H1 (cell line): Measurements from ENCODE around the gene MRPL45. TPM values are rescaled to one million over a fixed set of nuclear protein-coding genes. Genes with fewer than 3 reads are reported as not detected.
A peak's percentile ranks its signal among the peaks of the same experiment; 100 is the strongest.

ENCODE experiments used
- CTCF ChIA-PET: fragments of 300-600 bp; sonication (Branson Sonifier 250); formaldehyde crosslinking; loops from one replicate; lab custom pipeline; 2021; ENCODE audit not compliant: partially characterized antibody; lab: Charles Lee
- POLR2A ChIA-PET: fragments of 300-600 bp; sonication (Branson Sonifier 250); formaldehyde crosslinking; loops from one replicate; lab custom pipeline; 2021; ENCODE audit warnings: inconsistent platforms; ENCODE audit not compliant: partially characterized antibody; lab: Charles Lee
- DNase-seq, 2 experiments: peaks; one replicate each; pipeline versions ENCODE4 v3.0.0 to v3.0.0-alpha.2; 2010 to 2022; ENCODE audit warnings: low spot score in 2 of 2, low read depth in 1 of 2, mixed read lengths in 1 of 2
- FAIRE-seq: peaks from 2 replicates; lab custom pipeline; 2011; peaks lifted over from hg19 to GRCh38; lab: Jason Lieb, UNC
- H2AFZ ChIP-seq: 2 replicates; pipeline ENCODE4 v1.8.1; 2012; ENCODE audit warnings: low read length, inconsistent platforms
- H2AK5ac ChIP-seq: 2 replicates; pipeline ENCODE4 v1.6.1; 2013; ENCODE audit warnings: low read depth, low read length
- H2BK120ac ChIP-seq: replicated peaks from 2 replicates; pipeline ENCODE3; 2013; ENCODE audit warnings: low read depth, low read length, inconsistent platforms
- H2BK12ac ChIP-seq: 2 replicates; pipeline ENCODE4 v1.6.1; 2013; ENCODE audit warnings: low read depth, low read length
- H2BK15ac ChIP-seq: 2 replicates; pipeline ENCODE4 v1.6.1; 2013; ENCODE audit warnings: low read length
- H2BK20ac ChIP-seq: 2 replicates; pipeline ENCODE4 v1.6.1; 2013; ENCODE audit warnings: low read length
- H2BK5ac ChIP-seq: 2 replicates; pipeline ENCODE4 v1.6.1; 2013; ENCODE audit warnings: low read depth, low read length
- H3K14ac ChIP-seq: 2 replicates; pipeline ENCODE4 v1.6.1; 2013; ENCODE audit warnings: inconsistent platforms; ENCODE audit not compliant: insufficient read length
- H3K18ac ChIP-seq: 2 replicates; pipeline ENCODE4 v1.6.1; 2013; ENCODE audit warnings: low read length; ENCODE audit errors: extremely low read depth
- H3K23ac ChIP-seq: 2 replicates; pipeline ENCODE4 v1.6.1; 2013; ENCODE audit warnings: inconsistent platforms; ENCODE audit not compliant: insufficient read length
- H3K23me2 ChIP-seq: 2 replicates; pipeline ENCODE4 v1.6.1; 2013; ENCODE audit warnings: low read depth, low read length
- H3K27ac ChIP-seq: 2 replicates; pipeline ENCODE4 v1.6.1; 2011; ENCODE audit warnings: low read depth, low read length, inconsistent platforms
- H3K27me3 ChIP-seq, 4 experiments: replicated peaks in 1 of 4; 1 replicate in 1 of 4; 2 replicates in 3 of 4; pipeline versions ENCODE4 v1.6.1 to v1.8.1; 2011 to 2013; ENCODE audit warnings: low read length in 3 of 4, mild to moderate bottlenecking in 3 of 4, inconsistent platforms in 2 of 4, mixed read lengths in 2 of 4, moderate library complexity in 1 of 4; ENCODE audit not compliant: control insufficient read depth in 3 of 4, insufficient read depth in 3 of 4; ENCODE audit errors: extremely low read depth in 1 of 4
- H3K36me3 ChIP-seq, 4 experiments: 2 replicates each; pipeline versions ENCODE4 v1.6.1 to v1.8.1; 2011 to 2013; ENCODE audit warnings: mild to moderate bottlenecking in 4 of 4, low read length in 3 of 4, moderate library complexity in 2 of 4, control low read depth in 1 of 4, inconsistent platforms in 1 of 4; ENCODE audit not compliant: insufficient read depth in 4 of 4, control insufficient read depth in 2 of 4
- H3K4ac ChIP-seq: replicated peaks from 2 replicates; pipeline ENCODE3; 2013; ENCODE audit warnings: low read length, low read depth, mixed read lengths, inconsistent platforms; ENCODE audit not compliant: insufficient read length
- H3K4me1 ChIP-seq, 4 experiments: replicated peaks in 1 of 4; 1 replicate in 1 of 4; 2 replicates in 3 of 4; pipeline versions ENCODE4 v1.6.1 to v1.8.1; 2011 to 2013; ENCODE audit warnings: low read length in 3 of 4, inconsistent platforms in 2 of 4, mixed read lengths in 1 of 4; ENCODE audit not compliant: insufficient read depth in 4 of 4, control insufficient read depth in 3 of 4
- H3K4me2 ChIP-seq, 2 experiments: 2 replicates each; pipeline versions ENCODE4 v1.6.1 to v1.8.1; 2011 to 2013; ENCODE audit warnings: low read depth in 2 of 2, low read length in 2 of 2, control low read depth in 1 of 2, inconsistent platforms in 1 of 2, mild to moderate bottlenecking in 1 of 2; ENCODE audit not compliant: insufficient read depth in 1 of 2
- H3K4me3 ChIP-seq, 4 experiments: fragments of 200-600, 300-600 bp in 1 of 4; sonication (generic), shearing (Covaris generic), sonication (Bioruptor Twin) in 1 of 4; 2 replicates each; pipeline versions ENCODE4 v1.5.1 to v1.8.1; 2011 to 2016; ENCODE audit warnings: low read length in 4 of 4, low read depth in 3 of 4, control low read depth in 2 of 4, inconsistent platforms in 2 of 4, mild to moderate bottlenecking in 2 of 4, mixed read lengths in 1 of 4, moderate library complexity in 1 of 4; ENCODE audit not compliant: insufficient read depth in 2 of 4; ENCODE audit errors: extremely low read depth in 1 of 4
- H3K56ac ChIP-seq: replicated peaks from 2 replicates; pipeline ENCODE3; 2013; ENCODE audit warnings: low read depth, mild to moderate bottlenecking, mixed read lengths, low read length, inconsistent platforms; ENCODE audit not compliant: insufficient read length
- H3K79me1 ChIP-seq: 2 replicates; pipeline ENCODE4 v1.6.1; 2013; ENCODE audit warnings: low read depth, low read length, control low read depth
- H3K79me2 ChIP-seq, 2 experiments: 2 replicates each; pipeline versions ENCODE4 v1.6.1 to v1.8.1; 2012 to 2013; ENCODE audit warnings: low read length in 2 of 2, mild to moderate bottlenecking in 2 of 2, inconsistent platforms in 1 of 2; ENCODE audit not compliant: insufficient read depth in 2 of 2, control insufficient read depth in 1 of 2
- H3K9ac ChIP-seq, 4 experiments: replicated peaks in 1 of 4; 1 replicate in 1 of 4; 2 replicates in 3 of 4; pipeline versions ENCODE4 v1.6.1 to v1.8.1; 2011 to 2013; ENCODE audit warnings: low read depth in 3 of 4, low read length in 3 of 4, control low read depth in 2 of 4, mild to moderate bottlenecking in 2 of 4, moderate library complexity in 2 of 4, inconsistent platforms in 1 of 4; ENCODE audit errors: extremely low read depth in 1 of 4
- H3K9me3 ChIP-seq, 2 experiments: 2 replicates each; pipeline versions ENCODE4 v1.6.1 to v1.8.1; 2012 to 2013; ENCODE audit warnings: mild to moderate bottlenecking in 2 of 2, moderate library complexity in 2 of 2, control low read depth in 1 of 2, inconsistent platforms in 1 of 2, low read depth in 1 of 2, low read length in 1 of 2, mixed read lengths in 1 of 2; ENCODE audit not compliant: insufficient read depth in 2 of 2
- H4K20me1 ChIP-seq, 2 experiments: replicated peaks in 1 of 2; 2 replicates each; pipeline versions ENCODE3 to v1.8.1; 2011 to 2013; ENCODE audit warnings: inconsistent platforms in 2 of 2, low read length in 2 of 2, mild to moderate bottlenecking in 1 of 2; ENCODE audit not compliant: insufficient read depth in 2 of 2, control insufficient read depth in 1 of 2
- H4K5ac ChIP-seq: 2 replicates; pipeline ENCODE4 v1.6.1; 2013; ENCODE audit warnings: low read length, low read depth, mixed read lengths, inconsistent platforms; ENCODE audit not compliant: insufficient read length
- H4K8ac ChIP-seq: 2 replicates; pipeline ENCODE4 v1.8.0; 2013; ENCODE audit warnings: mild to moderate bottlenecking, moderate library complexity, low read length, inconsistent platforms; ENCODE audit not compliant: insufficient read depth; ENCODE audit errors: extremely low read depth
- H4K91ac ChIP-seq: replicated peaks from 2 replicates; pipeline ENCODE3; 2013; ENCODE audit warnings: low read length, mixed read lengths, inconsistent platforms; ENCODE audit not compliant: insufficient read length
- KDM5A ChIP-seq: fragments of 200-600 bp; IDR thresholded peaks from 2 replicates; pipeline ENCODE4 v1.7.1; 2012; ENCODE audit warnings: mild to moderate bottlenecking, low read length, inconsistent platforms, mixed read lengths
- SIN3A ChIP-seq, 2 experiments: IDR thresholded peaks in 1 of 2; conservative IDR thresholded peaks in 1 of 2; 2 replicates each; pipeline ENCODE4 v1.6.1; 2011 to 2012; ENCODE audit warnings: low read length in 2 of 2, improper control_type of control experiment in 1 of 2, low read depth in 1 of 2, mild to moderate bottlenecking in 1 of 2
- WGBS, 2 experiments: shearing (Covaris generic) in 1 of 2; methylation state at CpG; one replicate each; pipeline versions ENCODE4 v1.1.6 to v1.1.7; 2013 to 2015; ENCODE audit warnings: low lambda C conversion rate in 2 of 2, mixed read lengths in 2 of 2, inconsistent platforms in 1 of 2, low coverage in 1 of 2, missing lambda C conversion rate in 1 of 2; ENCODE audit not compliant: insufficient replicate concordance in 2 of 2, insufficient coverage in 1 of 2, insufficient read length in 1 of 2; ENCODE audit errors: extremely low coverage in 1 of 2, missing lambda C conversion rate in 1 of 2; 5-methylcytosine and 5-hydroxymethylcytosine counted together
- polyA plus RNA-seq, 7 experiments: library from polyadenylated mRNA; depleted of rRNA in 3 of 7; stranded (reverse) in 5 of 7; unstranded in 2 of 7; fragments of >200 nt in 5 of 7; fragments of 200-250 nt in 2 of 7; gene quantifications; 1 replicate in 5 of 7; 2 replicates in 1 of 7; 4 replicates in 1 of 7; pipeline versions ENCODE4 v1.2.1 to v1.2.3, GENCODE V29; 2011 to 2013; ENCODE audit warnings: missing spikeins in 2 of 7, mixed read lengths in 2 of 7
- total RNA-seq: library from RNA; stranded (reverse); fragmentation: NEBNext Ultra II Directional; extraction: Animal tissue kit (Norgen Biotek cat#: 25700); gene quantifications from 2 replicates; pipeline ENCODE4 v1.2.1, GENCODE V29; 2021

MRPL45 gene
- total and polyA plus RNA-seq, 2 of the 8 experiments (the other 6 are each of a cell fraction or from before 2014, with no cell fraction given) = 65.6 to 71.7 TPM

- Histone ChIP-seq H3K27ac (no peak overlapping the region), H2BK5ac (no peak overlapping the region), H2BK12ac (no peak overlapping the region), H2AFZ (no peak overlapping the region), H3K36me3 (no peaks in the 10 kb centered on the region; a peak in 1 of 8 replicates), H2BK20ac (no peak overlapping the region), H3K79me1 (peaks cover 6% of the 10 kb centered on the region; the same call in 1 of the 2 replicates), H3K14ac (no peak overlapping the region), H3K4me1 (peaks cover 0 to 13% (median 4%) of the 10 kb centered on the region in 4 experiments; a peak in 5 of 7 replicates), H4K20me1 (peaks cover 8 to 15% of the 10 kb centered on the region in 2 experiments), H2BK15ac (no peak overlapping the region), H3K9ac (peak overlapping the region; percentile 16 to 89 (median 27); a peak in 5 of 7 replicates), H3K79me2 (peaks cover 0 to 43% of the 10 kb centered on the region in 2 experiments; a peak in 3 of 4 replicates), H3K9me3 (no peaks in the 10 kb centered on the region), H4K5ac (no peak overlapping the region), H3K27me3 (no peaks in the 10 kb centered on the region; a peak in 1 of 7 replicates), H3K4ac (no peak overlapping the region), H4K91ac (no peak overlapping the region), H3K4me2 (peak overlapping the region; percentile 73 to 95), H3K4me3 (peak overlapping the region; percentile 67 to 87 (median 74)), H3K56ac (no peak overlapping the region), H4K8ac (peak overlapping the region; percentile 70), H2AK5ac (no peak overlapping the region), H3K23me2 (peaks cover 13% of the 10 kb centered on the region), H3K23ac (no peak overlapping the region), H3K18ac (peak overlapping the region; percentile 74), H2BK120ac (no peak overlapping the region)
- TF ChIP-seq SIN3A (conservative IDR thresholded peaks at IDR 0.05 in 1 of 2, IDR thresholded peaks at IDR 0.05 in 1 of 2; ENCODE audit: low read depth in 1 of 2, low read length in 2 of 2) (peak in 1 of 2 experiments; percentile 57; a peak in 2 of 4 replicates), KDM5A (no peak)
- FAIRE-seq (no peak), DNase-seq (peak in 1 of 2 experiments; percentile 66)
- WGBS, 2 experiments = 6% methylated on average over 26 of the region's 72 CpGs; no CpG with 5 or more reads in 1 of the 2 experiments
- CTCF ChIA-PET = interaction anchor here (1.1 to 25.7 kb wide), 15 partner anchors 9 to 1864 kb away, joined by 3 to 400 read pairs (median 6); partner anchors contain the start of genes ARHGAP23 and GPR179
- POLR2A ChIA-PET = interaction anchor here (0.6 to 8.9 kb wide), 13 partner anchors 8 to 158 kb away, joined by 3 to 70 read pairs (median 3); partner anchors contain the start of gene GPR179
Observed at GRCh38 chr17:38352245-38353085, 55.5 kb downstream of the MRPL45 start.
